ENCODE data around the gene SRF. TPM values are rescaled to one million over a fixed set of nuclear protein-coding genes. Genes with fewer than 3 reads are reported as not detected.

Gene SRF
- total RNA-seq (10 to 100 TPM; 55.1 to 57.4 TPM), polyA plus RNA-seq (8.0 TPM)

- Mint-ChIP-seq H3K36me3 (peaks cover 0 to 23% (median 0%) of the 10 kb centered on the region in 3 donors), H3K9me3 (no peaks in the 10 kb centered on the region), H3K4me3 (peak within 1 kb of the TSS; percentile 92 to 98 (median 94)), H3K4me1 (peaks cover 39 to 48% (median 44%) of the 10 kb centered on the region in 3 donors), H3K27ac (peak within 1 kb of the TSS; percentile 95 to 100 (median 97)), H3K27me3 (no peaks in the 10 kb centered on the region)
- Histone ChIP-seq H3K27me3 (ENCODE audit: insufficient read depth, low read length, poor library complexity, severe bottlenecking) (no peaks in the 10 kb centered on the region), H3K4me1 (ENCODE audit: insufficient read depth, low read length) (peaks cover 39% of the 10 kb centered on the region), H3K27ac (ENCODE audit: low read depth, low read length) (peak within 1 kb of the TSS; percentile 88), H3K9me3 (ENCODE audit: low read length) (no peaks in the 10 kb centered on the region), H3K4me3 (ENCODE audit: low read length) (peak within 1 kb of the TSS; percentile 92), H3K36me3 (ENCODE audit: insufficient read depth, low read length) (peaks cover 9% of the 10 kb centered on the region)
- ChIA-PET POLR2A (interaction anchor here (1.1 to 2.1 kb wide), 4 partner anchors 53 to 1076 kb away, joined by 3 to 7 read pairs (median 4); partner anchors contain the start of genes CNPY3, HSP90AB1, KLC4 and MRPL2), CTCF (interaction anchor here (1.0 to 4.8 kb wide), 6 partner anchors 9 to 58 kb away, joined by 3 to 22 read pairs (median 6); partner anchors contain the start of genes CUL9 and DNPH1)
- DNase-seq, result peak; percentile 97 to 99 (median 99)
Measured at GRCh38 chr6:43170931-43171706, at the start of gene SRF. Gene SRF (plus strand): TSS chr6:43171269. CDS start chr6:43171657, 388 bp downstream.

DNA sequence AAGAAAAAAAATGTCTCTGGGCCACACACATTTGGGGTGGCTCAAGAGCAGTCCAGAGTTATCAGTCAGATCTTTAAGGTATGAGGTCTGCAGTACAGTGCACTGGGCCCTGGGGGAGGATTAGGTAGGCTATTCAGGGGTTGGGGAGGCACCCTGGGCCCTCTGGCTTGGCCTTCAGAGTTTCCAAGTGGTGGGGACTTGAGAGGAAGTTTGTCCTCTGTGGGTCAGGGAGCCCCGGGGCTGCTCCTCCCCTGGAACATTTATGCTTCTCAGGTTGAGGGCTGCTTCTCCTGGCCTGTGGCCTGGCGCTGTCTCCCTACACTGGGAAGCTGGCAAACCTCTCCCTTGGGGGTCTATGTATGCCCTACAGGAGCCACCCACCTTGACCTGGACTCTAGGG, 48.9 kb upstream of the SRF start:
- no peaks in the 10 kb centered on the region for H3K36me3 Mint-ChIP-seq
- H3K4me3 Mint-ChIP-seq, result no peak overlapping the region
- H3K4me1 ChIP-seq (ENCODE audit: insufficient read depth, low read length), result no peaks in the 10 kb centered on the region
- ChIA-PET POLR2A (interaction anchor here (0.7 kb wide), 1 partner anchor 286 kb away, joined by 6 read pairs; no protein-coding TSS in a partner anchor), CTCF (no interaction called here)
- H3K36me3 ChIP-seq (ENCODE audit: insufficient read depth, low read length), result no peaks in the 10 kb centered on the region
- H3K4me1 Mint-ChIP-seq, result no peaks in the 10 kb centered on the region
- no peaks in the 10 kb centered on the region for H3K9me3 ChIP-seq (ENCODE audit: low read length)
- no peaks in the 10 kb centered on the region for H3K27me3 ChIP-seq (ENCODE audit: insufficient read depth, low read length, poor library complexity, severe bottlenecking)
- H3K4me3 ChIP-seq (ENCODE audit: low read length), result no peak overlapping the region
- no peak overlapping the region for H3K27ac Mint-ChIP-seq
- peaks cover 5 to 9% of the 10 kb centered on the region in 2 donors for H3K27me3 Mint-ChIP-seq
- no peak for DNase-seq
- no peak overlapping the region for H3K27ac ChIP-seq (ENCODE audit: low read depth, low read length)
- no peaks in the 10 kb centered on the region for H3K9me3 Mint-ChIP-seq

DNA sequence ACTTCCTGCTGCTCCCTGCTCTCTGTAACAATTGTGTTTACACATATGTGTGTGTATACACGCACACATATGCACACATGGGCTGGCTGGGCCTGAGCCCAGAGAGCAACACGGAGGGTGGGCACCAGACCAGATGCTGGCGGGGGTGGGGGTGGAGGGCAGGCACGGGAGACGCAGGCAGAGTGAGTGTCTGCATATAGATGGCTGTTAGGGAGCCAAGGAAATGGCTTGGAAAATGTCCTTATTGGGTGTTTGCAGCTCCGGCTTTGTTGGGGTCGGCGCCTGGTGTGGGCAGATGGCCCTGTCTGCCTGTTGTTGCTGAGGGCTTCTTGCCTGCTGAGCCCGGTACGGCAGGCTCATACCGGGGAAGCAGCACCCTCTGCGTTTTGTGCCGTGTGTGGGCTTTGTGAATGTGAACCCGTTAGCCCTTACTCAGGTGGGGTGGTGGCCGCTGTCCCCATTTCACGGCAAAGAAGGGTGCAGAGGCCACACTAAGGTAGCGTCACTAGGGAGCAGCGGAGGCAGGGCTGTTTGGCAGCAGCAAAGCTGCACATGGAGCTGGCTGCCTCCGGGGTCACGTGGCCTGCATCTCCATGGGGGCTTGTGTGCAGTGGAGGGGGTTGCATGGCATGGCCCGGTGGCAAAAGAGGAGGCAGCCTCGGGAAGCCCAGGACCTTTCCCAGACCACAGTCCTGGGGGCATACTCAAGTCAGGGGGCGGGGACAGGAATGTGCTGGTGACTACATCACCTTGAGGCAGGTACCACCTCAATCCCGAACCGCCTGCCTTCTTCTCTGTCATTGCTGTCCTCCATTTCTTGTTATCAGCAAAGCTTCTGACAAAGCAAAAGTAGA, 47.4 kb upstream of the SRF start:
- Histone ChIP-seq H3K4me3 (ENCODE audit: low read length) (no peak overlapping the region), H3K4me1 (ENCODE audit: insufficient read depth, low read length) (no peaks in the 10 kb centered on the region), H3K36me3 (ENCODE audit: insufficient read depth, low read length) (no peaks in the 10 kb centered on the region), H3K27me3 (ENCODE audit: insufficient read depth, low read length, poor library complexity, severe bottlenecking) (no peaks in the 10 kb centered on the region), H3K9me3 (ENCODE audit: low read length) (no peaks in the 10 kb centered on the region), H3K27ac (ENCODE audit: low read depth, low read length) (no peak overlapping the region)
- H3K36me3 Mint-ChIP-seq, result no peaks in the 10 kb centered on the region
- H3K4me1 Mint-ChIP-seq, result no peaks in the 10 kb centered on the region
- H3K9me3 Mint-ChIP-seq, result no peaks in the 10 kb centered on the region
- POLR2A ChIA-PET, result no interaction called here
- no peak for DNase-seq
- no peak overlapping the region for H3K4me3 Mint-ChIP-seq
- H3K27me3 Mint-ChIP-seq, result peaks cover 5 to 9% of the 10 kb centered on the region in 2 donors
- no peak overlapping the region for H3K27ac Mint-ChIP-seq
- CTCF ChIA-PET, result interaction anchor here (1.2 kb wide), 2 partner anchors 10 to 20 kb away, joined by 3 read pairs; no protein-coding TSS in a partner anchor

DNA sequence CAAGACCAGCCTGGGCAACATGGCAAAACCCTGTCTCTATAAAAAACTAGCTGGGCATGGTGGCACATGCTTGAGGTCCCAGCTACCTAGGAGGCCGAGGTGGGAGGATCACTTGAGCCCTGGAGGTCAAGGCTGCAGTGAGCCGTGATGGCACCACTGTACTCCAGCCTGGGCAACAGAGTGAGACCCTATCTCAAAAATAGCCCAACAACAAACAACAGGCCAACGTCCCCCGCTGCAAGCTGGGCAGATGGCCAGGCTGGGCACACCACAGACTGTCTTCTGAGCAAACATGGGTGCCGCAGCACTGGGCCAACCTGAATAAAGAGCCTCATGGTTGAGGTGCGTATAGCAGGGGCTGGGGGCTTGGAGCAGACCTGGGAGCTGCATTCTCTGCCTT, 46.6 kb upstream of the SRF start:
- Histone ChIP-seq H3K27me3 (ENCODE audit: insufficient read depth, low read length, poor library complexity, severe bottlenecking) (no peaks in the 10 kb centered on the region), H3K4me3 (ENCODE audit: low read length) (no peak overlapping the region), H3K36me3 (ENCODE audit: insufficient read depth, low read length) (no peaks in the 10 kb centered on the region), H3K27ac (ENCODE audit: low read depth, low read length) (no peak overlapping the region), H3K9me3 (ENCODE audit: low read length) (no peaks in the 10 kb centered on the region), H3K4me1 (ENCODE audit: insufficient read depth, low read length) (no peaks in the 10 kb centered on the region)
- Mint-ChIP-seq H3K36me3 (no peaks in the 10 kb centered on the region), H3K4me3 (no peak overlapping the region), H3K9me3 (no peaks in the 10 kb centered on the region), H3K4me1 (no peaks in the 10 kb centered on the region), H3K27ac (no peak overlapping the region), H3K27me3 (peaks cover 5 to 9% of the 10 kb centered on the region in 2 donors)
- DNase-seq, result no peak
- CTCF ChIA-PET, result interaction anchor here (1.2 kb wide), 1 partner anchor 11 kb away, joined by 3 read pairs; no protein-coding TSS in a partner anchor
- POLR2A ChIA-PET, result no interaction called here

DNA sequence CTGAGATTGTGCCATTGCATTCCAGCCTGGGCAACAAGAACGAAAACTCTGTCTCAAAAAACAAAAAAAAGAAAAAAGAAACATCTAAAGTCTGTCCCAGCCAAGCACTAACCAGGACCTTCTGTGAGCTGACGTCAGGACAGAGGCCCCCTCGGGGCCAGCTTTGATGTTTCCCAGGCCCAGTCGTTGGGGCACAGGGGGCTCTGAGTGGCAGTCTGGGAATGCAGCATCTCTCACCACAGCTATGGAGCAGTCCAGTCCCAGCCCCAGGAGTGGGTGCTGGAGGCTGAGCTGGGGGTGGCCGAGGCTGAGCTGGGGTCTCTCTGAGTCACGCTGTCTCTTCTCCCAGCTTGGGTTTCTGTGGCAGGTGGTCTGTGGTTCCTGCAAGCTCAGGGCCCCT, 46.0 kb upstream of the SRF start:
- no peaks in the 10 kb centered on the region for H3K4me1 Mint-ChIP-seq
- H3K27me3 Mint-ChIP-seq, result peaks cover 6 to 9% of the 10 kb centered on the region in 2 donors
- Histone ChIP-seq H3K36me3 (ENCODE audit: insufficient read depth, low read length) (no peaks in the 10 kb centered on the region), H3K27me3 (ENCODE audit: insufficient read depth, low read length, poor library complexity, severe bottlenecking) (no peaks in the 10 kb centered on the region), H3K27ac (ENCODE audit: low read depth, low read length) (no peak overlapping the region), H3K4me1 (ENCODE audit: insufficient read depth, low read length) (no peaks in the 10 kb centered on the region), H3K9me3 (ENCODE audit: low read length) (no peaks in the 10 kb centered on the region), H3K4me3 (ENCODE audit: low read length) (no peak overlapping the region)
- DNase-seq, result peak in 1 of 5 donors; percentile 26
- CTCF ChIA-PET, result interaction anchor here (1.2 kb wide), 1 partner anchor 11 kb away, joined by 3 read pairs; no protein-coding TSS in a partner anchor
- H3K9me3 Mint-ChIP-seq, result no peaks in the 10 kb centered on the region
- POLR2A ChIA-PET, result no interaction called here
- H3K27ac Mint-ChIP-seq, result no peak overlapping the region
- H3K36me3 Mint-ChIP-seq, result no peaks in the 10 kb centered on the region
- no peak overlapping the region for H3K4me3 Mint-ChIP-seq

DNA sequence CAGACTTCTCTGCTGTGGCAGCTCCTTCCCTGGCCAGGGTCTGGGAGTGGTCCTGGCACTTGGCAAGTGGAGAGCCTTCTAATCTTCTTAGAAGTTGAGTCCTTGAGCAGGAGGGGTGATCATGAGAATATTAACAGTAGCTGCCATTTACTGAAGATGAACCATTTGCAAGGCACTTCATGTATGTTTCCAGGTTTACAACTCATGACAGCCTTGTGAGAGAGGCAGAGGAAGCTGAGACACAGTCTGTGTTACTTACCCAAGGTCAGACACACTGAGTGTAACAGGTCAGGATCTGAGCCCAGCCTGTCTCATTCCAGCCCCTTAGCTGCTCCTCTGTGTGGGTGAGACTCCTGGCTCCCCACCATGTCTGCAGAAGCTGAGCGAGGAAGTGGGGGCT, 45.5 kb upstream of the SRF start:
- Mint-ChIP-seq H3K36me3 (no peaks in the 10 kb centered on the region), H3K4me3 (no peak overlapping the region), H3K9me3 (no peaks in the 10 kb centered on the region), H3K4me1 (no peaks in the 10 kb centered on the region), H3K27ac (no peak overlapping the region), H3K27me3 (peaks cover 6 to 12% of the 10 kb centered on the region in 2 donors)
- no peak overlapping the region for H3K4me3 ChIP-seq (ENCODE audit: low read length)
- no peaks in the 10 kb centered on the region for H3K9me3 ChIP-seq (ENCODE audit: low read length)
- no peaks in the 10 kb centered on the region for H3K27me3 ChIP-seq (ENCODE audit: insufficient read depth, low read length, poor library complexity, severe bottlenecking)
- no peaks in the 10 kb centered on the region for H3K36me3 ChIP-seq (ENCODE audit: insufficient read depth, low read length)
- no peak overlapping the region for H3K27ac ChIP-seq (ENCODE audit: low read depth, low read length)
- no peak for DNase-seq
- ChIA-PET CTCF (no interaction called here), POLR2A (no interaction called here)
- H3K4me1 ChIP-seq (ENCODE audit: insufficient read depth, low read length), result no peaks in the 10 kb centered on the region

- H3K27ac ChIP-seq (ENCODE audit: low read depth, low read length), result no peak overlapping the region
- no peak overlapping the region for H3K4me3 ChIP-seq (ENCODE audit: low read length)
- H3K36me3 ChIP-seq (ENCODE audit: insufficient read depth, low read length), result no peaks in the 10 kb centered on the region
- H3K9me3 ChIP-seq (ENCODE audit: low read length), result no peaks in the 10 kb centered on the region
- ChIA-PET CTCF (interaction anchor here (1.2 kb wide), 1 partner anchor 16 kb away, joined by 4 read pairs; no protein-coding TSS in a partner anchor), POLR2A (no interaction called here)
- no peaks in the 10 kb centered on the region for H3K4me1 ChIP-seq (ENCODE audit: insufficient read depth, low read length)
- Mint-ChIP-seq H3K36me3 (no peaks in the 10 kb centered on the region), H3K9me3 (no peaks in the 10 kb centered on the region), H3K27me3 (peaks cover 6 to 7% of the 10 kb centered on the region in 2 donors), H3K27ac (no peak overlapping the region), H3K4me1 (no peaks in the 10 kb centered on the region), H3K4me3 (no peak overlapping the region)
- DNase-seq, result no peak
- no peaks in the 10 kb centered on the region for H3K27me3 ChIP-seq (ENCODE audit: insufficient read depth, low read length, poor library complexity, severe bottlenecking)
Measured at GRCh38 chr6:43127180-43127579, 43.9 kb upstream of the SRF start.

DNA sequence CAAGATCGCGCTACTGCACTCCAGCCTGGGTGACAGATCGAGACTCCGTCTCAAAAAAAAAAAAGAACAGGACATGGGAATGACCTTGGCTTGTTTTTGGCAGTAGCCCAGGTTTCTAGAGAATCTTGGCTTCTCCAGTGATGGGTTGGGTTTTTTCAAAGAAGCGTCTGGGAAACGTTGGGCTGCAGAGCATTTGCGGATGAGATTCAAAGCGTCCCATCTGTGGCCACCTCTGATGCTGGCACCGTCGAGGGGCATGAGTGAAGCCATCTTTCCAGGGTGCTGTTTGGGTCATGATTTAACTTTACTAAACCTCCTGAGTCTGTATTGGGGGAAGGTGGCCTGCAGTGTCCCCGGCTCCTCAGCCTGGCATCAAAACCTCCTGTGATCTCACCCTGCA, 43.2 kb upstream of the SRF start:
- no peaks in the 10 kb centered on the region for H3K36me3 ChIP-seq (ENCODE audit: insufficient read depth, low read length)
- Mint-ChIP-seq H3K27ac (no peak overlapping the region), H3K4me1 (no peaks in the 10 kb centered on the region), H3K4me3 (no peak overlapping the region), H3K36me3 (no peaks in the 10 kb centered on the region), H3K27me3 (peaks cover 3 to 6% of the 10 kb centered on the region in 2 donors), H3K9me3 (no peaks in the 10 kb centered on the region)
- no peaks in the 10 kb centered on the region for H3K27me3 ChIP-seq (ENCODE audit: insufficient read depth, low read length, poor library complexity, severe bottlenecking)
- DNase-seq, result no peak
- ChIA-PET CTCF (no interaction called here), POLR2A (no interaction called here)
- no peak overlapping the region for H3K4me3 ChIP-seq (ENCODE audit: low read length)
- no peaks in the 10 kb centered on the region for H3K4me1 ChIP-seq (ENCODE audit: insufficient read depth, low read length)
- no peaks in the 10 kb centered on the region for H3K9me3 ChIP-seq (ENCODE audit: low read length)
- H3K27ac ChIP-seq (ENCODE audit: low read depth, low read length), result no peak overlapping the region

Data from CD8-positive, alpha-beta memory T cell (primary cell).